NCI-H1105 treated with DMSO at 0.1 percent for 48 hours (cell line): ENCODE data around the gene PRR14L.
"Not testable (repeated sequence)": the region's sequence is repeated elsewhere in the genome, so short reads cannot be mapped to it uniquely, and the experiment has no call there.

Experiments used
- DNase-seq: peaks from one replicate; lab custom pipeline; 2025; lab: John Stamatoyannopoulos, UW

The PRR14L gene

DNA sequence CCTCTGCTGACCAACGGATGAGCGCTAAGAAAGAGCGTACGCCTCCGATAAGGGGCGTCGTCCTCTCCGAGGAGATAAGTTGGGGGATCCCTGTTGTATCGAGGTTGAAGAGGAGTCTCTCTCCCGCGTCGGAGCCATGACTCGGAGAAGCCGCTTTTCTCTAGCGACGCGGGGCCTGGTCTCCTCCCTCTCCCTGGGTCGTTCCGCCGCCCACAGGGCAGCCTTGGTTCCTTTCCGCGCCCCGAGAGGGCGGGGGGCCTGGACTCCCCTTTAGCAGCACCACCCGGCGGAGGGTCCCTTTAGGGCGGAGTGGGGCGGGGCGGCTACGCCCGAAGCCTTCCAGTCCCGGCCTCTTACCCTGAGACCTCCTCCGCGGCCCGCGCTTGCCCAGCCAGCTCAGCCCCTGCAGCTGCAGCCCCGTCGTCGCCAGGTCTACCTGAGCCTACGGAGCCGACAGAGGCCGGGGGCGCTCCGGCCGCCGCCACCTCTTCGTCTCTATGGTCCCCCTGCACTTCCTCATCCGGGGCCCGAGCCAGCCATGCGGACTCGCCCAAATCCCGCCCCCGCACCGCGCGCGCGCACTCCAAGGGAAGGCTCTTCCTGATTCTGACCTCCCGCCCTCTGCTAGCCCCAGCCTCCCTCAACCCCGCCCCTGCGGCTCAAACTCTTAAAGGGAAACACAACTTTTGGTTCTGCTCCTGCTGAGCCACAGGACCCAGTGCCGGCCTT lies at the start of gene PRR14L:
PRR14L (minus strand) TSS at position 497 of the 729 bp plus-strand sequence. CDS start 11,272 bp downstream, outside the sequence.
- peak; percentile 91 for DNase-seq

DNA sequence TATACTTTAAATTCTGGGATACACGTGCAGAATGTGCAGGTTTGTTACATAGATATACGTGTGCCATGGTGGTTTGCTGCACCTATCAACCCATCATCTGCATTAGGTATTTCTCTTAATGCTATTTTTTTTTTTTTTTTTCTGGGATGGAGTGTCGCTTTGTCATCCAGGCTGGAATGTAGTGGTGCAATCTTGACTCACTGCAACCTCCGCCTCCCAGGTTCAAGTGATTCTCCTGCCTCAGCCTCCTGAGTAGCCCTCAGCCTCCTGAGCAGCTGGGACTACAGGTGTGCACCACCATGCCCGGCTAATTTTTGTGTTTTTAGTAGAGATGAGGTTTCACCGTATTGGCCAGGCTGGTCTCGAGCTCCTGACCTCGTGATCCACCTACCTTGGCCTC lies 49.4 kb upstream of the PRR14L start:
- DNase-seq: not testable (repeated sequence)

DNA sequence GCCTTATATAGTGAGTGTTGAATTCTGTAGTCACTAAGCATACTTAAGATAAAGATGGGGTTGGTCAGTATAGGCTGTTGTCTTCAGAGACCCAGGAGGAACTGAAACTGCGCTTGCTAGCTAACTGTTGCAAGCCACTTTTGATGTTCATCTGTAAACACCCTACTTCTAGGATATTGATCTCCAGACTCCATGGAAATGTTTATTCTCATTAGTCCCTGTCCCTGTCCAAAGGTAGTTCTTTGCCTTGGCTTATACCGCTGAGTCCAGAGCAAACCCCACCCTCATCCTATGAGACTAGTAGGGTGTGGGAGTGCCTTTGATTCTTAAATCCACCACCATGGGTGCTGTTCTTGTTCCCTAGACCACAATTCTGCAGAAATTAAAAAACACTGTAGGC lies 40.3 kb upstream of the PRR14L start:
- DNase-seq: no peak

DNA sequence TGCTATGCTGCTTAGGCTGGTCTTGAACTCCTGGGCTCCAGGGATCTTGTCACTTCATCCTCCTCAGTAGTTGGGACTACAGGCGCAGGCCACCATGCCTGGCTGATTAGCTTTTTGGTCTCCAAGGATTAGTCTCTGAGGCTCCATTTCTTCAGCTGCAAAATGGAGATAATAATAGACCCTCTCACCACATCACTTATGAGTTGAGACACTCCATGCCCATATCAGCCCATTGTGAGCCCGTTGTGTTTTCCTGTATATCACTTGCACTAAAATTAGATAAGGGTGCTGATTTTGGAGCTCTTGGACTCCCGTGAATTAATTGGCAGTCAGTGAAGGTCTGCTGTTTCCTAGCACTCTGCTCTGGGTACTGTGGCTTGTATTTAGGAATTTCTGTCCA lies 39.9 kb upstream of the PRR14L start:
- DNase-seq: no peak

DNA sequence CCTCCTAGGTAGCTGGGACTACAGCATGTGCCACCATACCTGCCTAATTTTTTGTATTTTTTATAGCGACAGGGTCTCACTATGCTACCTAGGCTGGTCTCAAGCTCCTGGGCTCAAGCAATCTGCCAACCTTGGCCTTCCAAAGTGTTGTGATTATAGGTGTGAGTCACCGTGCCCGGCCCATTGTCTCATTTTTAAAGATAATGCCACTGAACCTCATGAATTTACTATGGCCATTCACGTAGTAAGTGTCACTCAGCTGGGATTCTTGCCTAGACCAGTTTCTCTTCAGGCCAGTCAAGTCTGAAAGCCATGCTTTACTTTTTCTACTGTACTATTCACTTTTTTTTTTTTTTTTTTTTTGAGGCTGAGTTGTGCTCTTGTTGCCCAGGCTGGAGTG lies 26.3 kb upstream of the PRR14L start:
- DNase-seq: no peak

DNA sequence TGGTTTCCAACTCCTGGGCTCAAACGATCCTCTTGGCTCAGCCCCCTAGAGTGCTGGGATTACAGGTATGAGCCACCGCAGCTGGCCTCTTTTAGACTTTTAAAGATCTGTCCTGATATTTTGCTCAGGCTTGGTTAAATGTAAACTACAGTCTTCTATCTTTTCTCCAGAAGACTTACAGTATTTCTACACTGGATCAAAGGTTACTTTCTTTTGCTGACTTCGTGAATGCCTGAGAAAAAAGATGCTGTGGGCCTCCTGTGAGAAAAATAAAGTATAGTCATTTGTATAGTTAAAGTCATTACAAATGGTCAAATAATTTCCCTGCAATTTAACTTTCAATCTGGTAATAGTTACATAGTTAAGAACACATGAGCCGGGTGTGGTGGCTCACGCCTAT lies 23.5 kb upstream of the PRR14L start:
- DNase-seq: no peak

DNA sequence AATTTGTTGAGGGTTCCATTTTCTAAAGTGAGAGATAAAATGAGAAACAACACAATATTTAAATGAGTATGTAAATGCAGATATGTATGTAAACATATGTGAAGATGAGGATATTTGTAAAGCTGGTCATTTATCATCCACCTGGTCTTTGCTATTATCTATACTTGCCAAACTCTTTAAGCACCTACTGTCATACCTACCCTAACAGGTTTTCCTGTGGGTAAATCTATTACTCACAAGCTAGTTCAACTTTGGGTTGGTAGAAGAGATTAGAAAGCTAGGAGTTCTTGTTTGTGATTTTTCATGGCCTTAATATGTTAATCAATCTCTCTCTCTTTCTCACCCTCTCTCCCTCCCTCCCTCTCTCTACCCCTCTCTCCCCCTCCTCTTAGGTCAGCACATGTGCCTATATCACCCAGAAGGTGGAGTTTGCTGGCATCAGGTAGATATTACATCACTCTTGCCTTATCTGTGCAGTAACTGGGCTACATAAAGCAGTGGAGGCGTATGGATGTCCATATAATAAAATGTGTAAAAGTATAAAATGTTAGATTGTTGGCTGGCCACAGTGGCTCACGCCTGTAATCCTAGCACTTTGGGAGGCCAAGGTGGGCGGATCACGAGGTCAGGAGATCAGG lies 18.6 kb upstream of the PRR14L start:
- no peak for DNase-seq

DNA sequence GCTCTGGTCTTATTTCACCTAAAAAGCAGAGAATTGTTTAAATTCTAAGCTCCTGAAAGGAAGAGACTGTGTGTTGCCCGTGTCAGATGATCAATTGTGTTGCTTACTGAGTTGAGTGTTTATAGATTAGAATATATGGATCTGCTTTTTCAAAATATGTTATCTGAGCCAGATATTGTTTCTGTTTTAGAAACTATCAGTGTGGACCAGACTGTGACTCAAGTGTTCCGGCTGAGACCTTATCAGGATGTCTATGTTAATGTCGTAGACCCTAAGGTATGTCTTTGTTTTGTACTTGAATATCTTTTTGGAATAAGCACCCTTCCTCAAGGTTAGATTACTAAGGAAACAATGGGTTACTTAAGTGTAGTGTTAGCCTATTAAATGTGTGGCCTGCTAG lies 14.9 kb upstream of the PRR14L start:
- DNase-seq: no peak

DNA sequence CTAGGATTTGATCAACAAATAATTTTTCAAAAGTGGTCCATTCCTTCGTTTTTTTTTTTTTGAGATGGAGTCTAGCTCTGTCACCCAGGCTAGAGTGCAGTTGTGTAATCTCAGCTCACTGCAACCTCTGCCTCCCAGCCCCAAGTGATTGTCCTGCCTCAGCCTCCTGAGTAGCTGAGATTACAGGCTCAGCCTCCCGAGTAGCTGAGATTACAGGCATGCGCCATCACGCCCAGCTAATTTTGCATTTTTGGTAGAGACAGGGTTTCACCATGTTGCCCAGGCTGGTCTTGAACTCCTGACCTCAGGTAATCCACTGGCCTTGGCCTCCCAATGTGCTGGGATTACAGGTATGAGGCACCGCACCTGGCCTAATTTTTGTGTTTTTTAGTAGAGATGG lies 8.9 kb upstream of the PRR14L start:
- not testable (repeated sequence) for DNase-seq

DNA sequence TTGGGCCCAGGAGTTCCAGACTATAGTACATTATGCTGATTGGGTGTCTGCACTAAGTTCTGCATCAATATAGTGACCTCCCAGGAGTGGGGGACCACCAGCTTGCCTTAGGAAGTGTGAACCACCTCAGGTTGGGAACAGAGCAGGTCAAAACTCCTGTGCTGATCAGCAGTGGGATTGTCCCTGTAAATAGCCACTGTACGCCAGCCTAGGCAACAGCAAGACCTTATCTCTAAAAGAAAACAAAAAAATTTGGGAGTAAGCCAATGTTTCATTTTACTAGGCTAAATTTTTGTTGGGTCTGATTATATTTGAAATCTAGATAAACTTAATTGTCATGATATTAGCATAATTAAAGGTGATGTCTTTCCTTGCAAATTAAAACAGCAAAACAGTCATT lies 7.3 kb upstream of the PRR14L start:
- DNase-seq: no peak

DNA sequence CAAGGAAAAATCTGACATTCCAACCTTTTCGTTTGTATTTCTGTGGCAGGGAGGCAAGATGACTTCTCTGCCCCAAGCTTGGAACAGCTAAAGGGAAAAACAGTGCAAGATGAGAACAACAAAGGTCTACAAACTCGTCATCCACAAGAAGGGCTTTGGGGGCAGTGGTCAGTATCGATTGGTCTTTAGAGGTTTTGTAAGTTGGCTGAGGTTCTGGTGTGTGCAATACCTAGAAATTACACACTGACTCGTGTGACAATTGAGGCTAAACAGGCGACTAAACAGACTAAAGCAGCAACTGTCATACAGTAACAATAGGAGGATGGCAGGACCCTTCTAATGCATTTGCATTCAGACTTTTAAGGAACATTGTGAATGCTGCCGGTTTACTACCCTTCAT lies 4.9 kb upstream of the PRR14L start:
- no peak for DNase-seq

DNA sequence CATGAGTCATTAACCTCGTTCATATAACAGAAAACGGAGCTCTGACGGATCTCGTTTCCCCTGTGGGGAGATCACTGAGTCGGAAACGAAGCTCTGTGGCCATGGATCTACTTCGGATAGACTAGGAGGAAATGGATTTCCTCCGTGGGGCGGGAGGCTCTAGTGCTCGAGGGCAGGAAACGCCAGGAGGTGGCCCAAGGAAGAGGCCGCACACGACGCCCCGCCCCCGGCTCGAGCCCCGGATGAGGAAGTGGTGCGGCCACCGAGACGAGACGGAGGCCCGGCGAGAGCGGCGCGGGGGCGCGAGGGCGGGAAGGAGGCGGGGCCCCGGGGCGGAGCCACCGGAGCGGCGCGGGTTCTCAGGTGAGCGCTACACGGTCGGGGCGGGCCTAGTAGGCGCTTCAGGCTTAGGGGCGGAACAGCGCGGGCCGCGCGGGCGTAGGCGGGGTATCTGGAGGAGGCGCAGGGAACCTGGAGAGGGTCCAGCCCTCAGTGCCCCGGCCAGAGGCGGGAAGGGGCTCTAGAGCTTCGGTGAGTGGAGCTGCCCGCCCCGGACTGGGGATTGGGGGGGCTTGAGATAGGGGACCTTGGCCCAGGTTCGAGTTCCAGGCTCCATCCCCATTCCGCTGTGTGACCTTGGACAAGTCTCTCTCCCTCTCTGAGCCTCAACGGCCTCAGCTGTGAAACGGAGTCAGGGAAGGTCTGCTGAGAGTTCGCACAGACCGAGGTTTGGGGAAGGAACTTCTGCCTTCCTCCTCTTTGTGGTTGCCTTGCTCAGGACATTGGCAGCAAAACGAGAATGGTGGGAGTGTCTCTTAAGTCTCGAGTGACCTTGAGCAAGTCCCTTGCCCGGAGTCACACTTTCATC lies 3.9 kb upstream of the PRR14L start, which contains the start of gene DEPDC5:
DEPDC5 (plus strand) TSS at position 386 of the 868 bp plus-strand sequence. CDS start 903 bp downstream, outside the sequence.
- DNase-seq: peak; percentile 89

DNA sequence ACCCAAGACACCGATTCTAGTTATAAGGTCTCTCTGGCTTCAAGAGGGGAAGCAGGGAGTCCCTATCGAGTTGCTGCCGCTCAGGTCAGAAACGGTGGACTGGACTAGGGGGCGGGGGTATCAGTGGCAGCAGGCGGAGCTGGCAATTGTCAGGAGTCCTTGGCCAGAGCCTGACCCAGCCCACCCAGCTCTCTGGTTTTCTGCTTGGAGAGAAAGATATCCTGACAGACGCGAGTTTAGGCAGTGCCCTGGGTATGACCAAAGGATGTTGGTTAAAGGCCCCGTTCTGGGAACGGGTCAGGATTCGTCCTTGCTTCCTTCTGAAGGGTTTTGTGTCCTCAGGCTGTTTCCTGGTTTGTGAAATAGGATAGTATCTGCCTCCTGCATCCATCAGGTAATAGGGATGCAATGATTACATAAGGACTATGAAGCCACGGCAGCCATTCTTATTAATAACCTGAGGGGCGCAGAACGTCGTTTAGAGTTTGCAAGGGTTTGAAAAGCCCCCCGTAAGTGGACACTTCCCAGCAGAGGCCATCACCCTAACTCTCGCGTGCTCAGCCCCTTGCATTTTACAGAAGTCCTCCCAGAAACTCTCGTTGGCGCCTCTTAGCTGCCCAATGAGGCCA lies 3.2 kb upstream of the PRR14L start:
- no peak for DNase-seq

DNA sequence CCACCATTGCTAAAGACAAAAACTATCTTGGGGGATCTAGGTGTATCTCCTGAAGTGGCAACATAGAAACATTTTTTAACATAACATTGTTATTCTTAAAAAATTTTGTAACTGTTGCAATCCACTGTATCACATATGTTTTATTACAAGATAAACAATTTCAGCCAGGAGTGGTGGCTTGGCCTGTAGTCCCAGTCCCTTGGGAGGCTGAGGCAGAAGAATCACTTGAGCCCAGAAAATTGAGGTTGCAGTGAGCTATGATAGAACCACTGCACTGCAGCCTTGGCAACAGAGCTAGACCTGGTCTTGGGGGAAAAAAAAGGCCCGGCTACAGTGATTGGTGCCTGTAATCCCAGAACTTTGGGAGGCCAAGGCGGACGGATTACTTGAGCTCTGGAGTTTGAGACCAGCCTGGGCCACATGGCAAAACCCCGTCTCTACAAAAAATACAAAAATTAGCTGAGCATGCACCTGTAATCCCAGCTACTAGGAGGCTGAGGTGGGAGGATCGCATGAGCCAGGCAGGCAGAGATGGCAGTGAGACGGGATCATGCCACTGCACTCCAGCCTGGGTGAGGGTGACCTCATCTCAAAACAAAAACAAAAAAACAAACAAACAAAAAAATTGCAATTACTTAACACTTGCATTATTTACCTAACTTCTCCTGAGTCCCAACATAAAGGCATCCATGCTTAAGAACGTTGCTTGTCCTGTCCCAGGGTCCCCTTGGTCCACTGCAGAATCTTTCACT lies 2.3 kb upstream of the PRR14L start:
- DNase-seq: no peak

DNA sequence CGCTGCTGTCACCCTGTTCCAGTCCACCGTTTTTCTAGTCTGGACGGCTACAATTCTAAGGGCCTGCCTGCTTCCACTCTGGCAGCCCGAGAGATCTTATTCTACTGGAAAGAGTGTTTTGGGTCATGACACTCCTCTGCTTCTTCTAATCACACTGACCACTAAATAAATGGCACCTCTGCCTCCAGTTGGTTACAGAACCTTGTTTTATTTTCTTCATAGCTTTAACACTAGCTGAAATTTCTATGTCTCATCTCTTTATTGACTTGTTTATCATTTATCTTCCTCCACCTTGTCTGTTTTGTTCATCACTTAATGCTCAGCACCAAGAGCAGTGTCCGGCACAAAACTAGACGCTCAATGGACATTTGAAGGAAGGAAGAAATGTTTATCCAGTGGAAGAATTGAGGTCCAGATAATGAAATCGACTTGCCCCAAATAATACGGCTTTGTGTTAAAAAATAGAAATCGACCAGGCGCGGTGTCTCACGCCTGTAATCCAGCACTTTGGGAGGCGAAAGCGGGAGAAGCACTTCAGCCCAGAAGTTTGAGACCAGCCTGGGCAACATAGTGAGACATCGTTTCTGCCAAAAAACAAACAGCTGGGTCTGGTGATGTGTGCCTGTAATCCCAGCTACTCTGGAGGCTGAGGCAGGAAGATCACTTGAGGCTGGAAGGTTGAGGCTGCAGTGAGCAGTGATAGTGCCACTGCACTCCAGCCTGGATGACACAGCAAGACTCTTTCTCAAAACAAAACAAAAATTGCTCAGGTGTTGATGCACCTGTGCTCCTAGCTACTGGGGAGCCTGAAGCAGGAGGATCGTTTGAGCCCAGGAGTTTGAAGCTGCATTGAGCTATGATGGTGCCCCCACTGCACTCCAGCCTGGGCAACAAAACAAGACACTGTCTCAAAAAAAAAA lies 693 bp upstream of the PRR14L start:
- DNase-seq: no peak

DNA sequence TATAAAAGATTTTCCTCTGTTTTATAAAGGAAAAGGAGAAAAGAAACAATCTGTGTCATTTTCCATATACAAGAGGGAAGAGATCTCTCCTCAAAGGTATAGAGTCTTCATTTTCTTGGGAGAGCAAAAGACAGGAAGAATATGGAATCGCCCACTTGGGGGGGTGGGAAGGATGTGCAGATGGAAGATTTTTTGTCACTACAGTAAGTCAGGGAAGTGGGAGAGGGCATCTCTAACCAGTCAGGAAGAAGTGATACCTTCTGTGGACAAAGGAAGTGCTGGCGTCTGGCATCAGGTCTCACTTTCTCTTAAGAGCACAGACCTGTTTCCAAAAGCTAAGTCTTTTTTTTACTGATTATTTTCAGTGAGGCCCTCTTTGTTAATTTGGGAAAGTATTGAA lies 1.4 kb downstream of the PRR14L start:
- no peak for DNase-seq

DNA sequence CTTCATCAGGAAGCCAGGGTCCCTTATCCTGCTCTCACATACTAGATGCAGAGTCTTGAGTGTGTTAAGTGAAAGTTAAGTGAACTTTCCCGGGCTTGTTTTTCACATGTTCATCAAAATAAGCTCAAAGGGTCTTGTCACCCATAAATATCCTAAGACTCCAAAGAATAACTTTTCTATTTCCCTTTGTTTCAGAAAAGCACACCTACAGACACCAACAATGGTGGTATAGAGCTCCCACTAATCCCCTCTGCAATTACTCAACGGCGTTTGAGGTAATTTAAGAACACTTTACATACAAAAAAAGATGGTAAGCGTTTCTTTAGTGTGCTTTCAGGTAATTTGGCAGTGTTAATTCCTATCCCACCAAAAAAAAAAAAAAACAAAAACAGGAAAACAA lies 2.5 kb downstream of the PRR14L start:
- DNase-seq: no peak

DNA sequence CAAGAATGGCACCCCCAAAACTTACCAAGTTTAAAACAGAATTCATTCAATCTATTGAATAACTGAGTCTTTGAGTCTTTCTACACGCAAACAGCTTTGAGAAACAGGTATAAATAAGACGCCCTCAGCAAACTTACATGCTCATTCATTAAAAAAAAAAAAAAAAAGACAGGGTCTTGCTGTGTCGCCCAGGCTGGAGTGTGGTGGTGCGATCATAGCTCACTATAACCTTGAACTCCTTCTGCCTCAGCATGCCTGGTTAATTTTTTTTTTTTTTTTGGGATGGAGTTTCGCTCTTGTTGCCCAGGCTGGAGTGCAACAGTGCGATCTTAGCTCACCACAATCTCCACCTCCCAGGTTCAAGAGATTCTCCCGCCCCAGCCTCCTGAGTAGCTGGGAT lies 6.1 kb downstream of the PRR14L start:
- DNase-seq: no peak

DNA sequence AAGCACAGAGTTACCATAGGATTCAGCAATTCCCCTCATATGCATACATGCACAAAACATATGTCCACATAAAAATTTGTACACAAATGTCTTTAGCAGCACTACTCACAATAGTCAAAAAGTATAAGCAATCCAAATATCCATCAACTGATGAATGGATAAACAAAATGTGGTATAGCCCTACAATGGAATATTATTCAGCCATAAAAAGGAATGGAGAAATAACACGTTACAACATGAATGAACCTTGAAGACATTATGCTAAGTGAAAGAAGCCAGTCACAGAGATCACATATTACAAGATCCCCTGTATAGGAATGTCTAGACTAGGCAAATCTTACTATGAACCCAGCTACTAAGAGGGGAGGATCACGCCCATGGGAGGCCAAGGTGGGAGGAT lies 7.2 kb downstream of the PRR14L start:
- DNase-seq: no peak

DNA sequence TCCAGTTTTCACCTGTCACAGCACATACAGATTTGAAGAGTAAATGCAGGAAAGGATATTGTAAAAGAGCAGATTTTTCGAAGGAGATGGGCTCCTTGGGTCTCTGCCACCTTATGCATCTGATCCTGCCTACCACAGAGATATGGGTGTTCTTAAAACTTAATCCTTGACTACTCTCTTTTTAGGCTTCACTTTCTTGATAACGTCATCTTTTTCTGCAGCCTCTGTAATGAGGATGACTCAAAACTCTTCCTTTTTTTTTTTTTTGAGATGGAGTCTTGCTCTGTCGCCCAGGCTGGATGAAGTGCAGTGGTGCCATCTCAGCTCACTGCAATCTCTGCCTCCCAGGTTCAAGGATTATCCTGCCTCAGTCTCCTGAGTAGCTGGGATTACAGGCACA lies 7.8 kb downstream of the PRR14L start:
- no peak for DNase-seq
